ENCODE results near the gene POU3F3. TPM values are rescaled to one million over a fixed set of nuclear protein-coding genes. Genes with fewer than 3 reads are reported as not detected.

Gene POU3F3
- total RNA-seq, 1 donor from 2014 or later: not detected

- intact Hi-C loops (cut with micrococcal nuclease): loop anchor here (2.0 to 10.0 kb wide), 2 partner anchors 13 to 375 kb away; no protein-coding TSS in a partner anchor
These were observed 6.0 kb downstream of the POU3F3 start for GRCh38 chr2:104859766-104860450.

- intact Hi-C loops (cut with micrococcal nuclease): loop anchor here (10.0 kb wide), 1 partner anchor 374 kb away; no protein-coding TSS in a partner anchor
These were observed 6.5 kb downstream of the POU3F3 start for GRCh38 chr2:104860451-104860790.

- intact Hi-C loops (cut with micrococcal nuclease): loop anchor here (10.0 kb wide), 1 partner anchor 373 kb away; no protein-coding TSS in a partner anchor
These were observed 7.6 kb downstream of the POU3F3 start for GRCh38 chr2:104861351-104862057.

GRCh38 chr2:104862058-104862941 is 8.4 kb downstream of the POU3F3 start:
- intact Hi-C loops (cut with micrococcal nuclease): loop anchor here (10.0 kb wide), 1 partner anchor 373 kb away; no protein-coding TSS in a partner anchor

DNA sequence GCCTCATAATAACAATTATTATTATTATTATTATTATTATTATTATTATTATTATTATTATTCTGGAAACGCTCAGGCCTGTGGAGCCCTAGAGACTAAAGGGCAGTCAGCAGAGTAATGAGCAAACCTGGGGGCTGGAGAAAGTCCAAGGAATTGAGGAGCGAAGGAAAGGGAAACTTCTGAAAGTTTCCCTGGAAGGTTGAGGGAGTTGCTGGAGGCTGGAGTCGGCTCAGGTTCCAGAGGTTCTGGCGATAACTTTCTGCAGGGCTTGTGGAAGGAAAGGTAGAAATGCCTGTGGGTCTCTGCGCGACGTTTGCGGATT is 9.2 kb downstream of the POU3F3 start:
- intact Hi-C loops (cut with micrococcal nuclease): loop anchor here (10.0 kb wide), 1 partner anchor 372 kb away; no protein-coding TSS in a partner anchor

- intact Hi-C loops (cut with micrococcal nuclease): loop anchor here (10.0 kb wide), 1 partner anchor 371 kb away; no protein-coding TSS in a partner anchor
These were observed 9.8 kb downstream of the POU3F3 start for GRCh38 chr2:104863468-104864279.

GRCh38 chr2:104864280-104865095 is 10.6 kb downstream of the POU3F3 start:
- intact Hi-C loops (cut with micrococcal nuclease): loop anchor here (10.0 kb wide), 1 partner anchor 370 kb away; no protein-coding TSS in a partner anchor

- intact Hi-C loops (cut with micrococcal nuclease): loop anchor here (10.0 kb wide), 1 partner anchor 370 kb away; no protein-coding TSS in a partner anchor
These were observed 11.2 kb downstream of the POU3F3 start for GRCh38 chr2:104865096-104865470.

DNA sequence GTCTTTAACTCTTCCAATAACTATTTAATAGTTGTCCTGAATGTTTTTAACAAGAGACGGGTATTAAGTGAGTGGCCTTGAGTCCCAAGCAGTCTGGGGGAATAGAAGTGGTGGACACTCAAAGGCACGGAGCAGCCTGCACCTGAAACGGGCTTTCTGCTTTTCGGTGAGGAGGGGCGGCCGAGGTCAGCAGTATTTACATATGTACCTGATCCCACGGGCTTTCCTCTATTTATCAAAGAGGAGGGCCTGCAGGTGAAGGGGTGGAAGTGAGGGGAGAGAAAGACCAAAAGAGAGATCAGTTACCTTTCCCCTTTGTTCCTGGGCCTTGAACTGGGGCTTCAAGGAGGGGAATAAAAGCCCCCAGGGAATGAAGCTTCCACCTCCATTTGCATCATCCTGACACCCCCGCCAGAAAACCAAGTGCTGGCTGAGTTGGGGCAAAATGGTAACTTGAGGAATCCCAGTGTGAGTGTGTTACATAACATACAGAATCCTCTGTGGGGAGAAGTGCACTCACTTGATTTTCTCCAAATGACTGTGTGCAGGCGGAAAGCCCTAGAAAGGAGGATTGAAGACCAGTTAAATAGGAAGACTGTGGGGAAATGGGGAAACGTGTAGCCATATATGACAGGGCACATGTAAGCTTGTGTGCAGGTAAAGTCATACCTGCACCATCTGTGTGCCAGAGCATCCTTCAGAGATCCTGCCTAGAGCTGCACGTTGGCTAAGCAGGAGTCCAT is 12.4 kb downstream of the POU3F3 start:
- intact Hi-C loops (cut with micrococcal nuclease): loop anchor here (10.0 kb wide), 1 partner anchor 369 kb away; no protein-coding TSS in a partner anchor

- intact Hi-C loops (cut with micrococcal nuclease): loop anchor here (10.0 kb wide), 1 partner anchor 368 kb away; no protein-coding TSS in a partner anchor
These were observed 13.2 kb downstream of the POU3F3 start for GRCh38 chr2:104866883-104867812.

DNA sequence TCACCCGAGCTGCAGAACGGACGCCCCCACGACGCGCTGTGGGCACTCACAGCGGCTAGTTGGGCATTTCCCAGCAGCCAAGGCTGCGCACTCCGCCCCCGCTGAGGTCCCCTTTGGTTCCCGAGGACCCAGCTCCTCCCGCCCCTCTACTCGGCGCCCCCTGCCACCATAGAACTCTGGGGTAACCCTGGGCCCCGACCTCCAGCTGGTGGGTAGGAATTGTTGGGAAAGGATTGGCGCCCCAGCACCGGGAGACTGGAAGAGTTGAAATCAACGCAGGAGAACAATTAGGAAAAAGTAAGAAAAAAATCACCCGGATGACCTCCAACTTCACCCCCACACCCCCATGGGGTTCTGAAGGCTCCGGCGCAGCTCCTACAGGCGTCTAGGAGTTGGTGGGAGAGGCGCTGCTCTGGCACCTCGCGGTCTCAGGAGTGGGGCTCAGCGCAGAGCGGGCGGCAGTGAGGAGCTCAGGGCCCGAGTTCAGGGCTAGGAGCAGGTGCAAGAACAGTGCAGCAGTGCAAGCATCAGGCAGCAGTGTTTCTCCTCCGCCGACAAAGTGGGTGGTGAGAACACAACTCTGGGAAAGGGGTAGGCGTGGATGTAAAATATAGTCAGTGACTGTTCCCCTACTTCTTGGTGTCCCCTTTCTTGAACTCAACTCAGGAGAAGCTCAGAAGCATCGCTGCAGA is 14.0 kb downstream of the POU3F3 start:
- intact Hi-C loops (cut with micrococcal nuclease): loop anchor here (10.0 kb wide), 1 partner anchor 367 kb away; no protein-coding TSS in a partner anchor

- intact Hi-C loops (cut with micrococcal nuclease): loop anchor here (10.0 kb wide), 1 partner anchor 366 kb away; no protein-coding TSS in a partner anchor
These were observed 14.6 kb downstream of the POU3F3 start for GRCh38 chr2:104868505-104868866.

DNA sequence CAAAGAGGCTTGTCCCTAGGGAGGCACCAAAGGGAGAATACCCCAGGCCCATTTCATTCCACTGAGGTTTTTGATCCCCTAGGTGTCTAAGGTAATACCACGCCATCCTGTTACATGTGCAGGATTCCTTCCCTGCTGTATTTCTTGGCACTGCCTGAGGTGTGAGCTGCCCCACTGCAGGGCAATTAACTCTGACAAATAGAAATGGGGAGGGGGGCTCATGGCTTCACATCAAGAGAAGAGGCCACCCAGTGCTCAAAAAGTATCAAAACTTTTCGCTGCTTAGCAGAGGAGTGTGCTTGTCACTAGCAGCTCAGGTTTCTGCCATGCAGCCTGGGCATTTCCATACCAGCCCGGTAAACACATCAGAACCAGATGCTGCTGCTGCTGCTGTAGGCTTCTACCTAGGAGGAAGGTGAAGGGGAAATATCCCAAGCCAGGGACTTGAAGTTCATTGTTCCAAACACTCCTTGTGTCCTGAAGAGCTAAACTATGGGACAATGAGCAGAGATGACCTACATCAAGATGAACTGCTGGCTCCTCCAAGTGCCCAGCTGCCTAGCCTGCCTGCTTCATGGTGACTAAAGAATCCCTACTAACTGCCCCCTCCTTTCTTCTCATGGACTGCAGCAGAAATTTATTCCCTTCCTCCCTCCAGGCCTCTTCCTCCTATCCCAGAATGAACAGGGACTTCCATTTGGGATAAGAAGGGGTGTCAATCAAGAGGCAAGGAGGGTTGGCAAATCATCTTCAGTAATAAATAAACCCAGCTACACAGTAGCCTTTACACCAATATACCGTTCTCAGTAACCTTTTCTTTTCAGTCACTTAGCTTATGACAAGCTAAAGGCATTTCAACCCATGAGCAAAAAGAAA is 16.4 kb downstream of the POU3F3 start:
- intact Hi-C loops (cut with micrococcal nuclease): no loop called here

- intact Hi-C loops (cut with micrococcal nuclease): no loop called here
These were observed 17.7 kb downstream of the POU3F3 start for GRCh38 chr2:104871649-104871971.

DNA sequence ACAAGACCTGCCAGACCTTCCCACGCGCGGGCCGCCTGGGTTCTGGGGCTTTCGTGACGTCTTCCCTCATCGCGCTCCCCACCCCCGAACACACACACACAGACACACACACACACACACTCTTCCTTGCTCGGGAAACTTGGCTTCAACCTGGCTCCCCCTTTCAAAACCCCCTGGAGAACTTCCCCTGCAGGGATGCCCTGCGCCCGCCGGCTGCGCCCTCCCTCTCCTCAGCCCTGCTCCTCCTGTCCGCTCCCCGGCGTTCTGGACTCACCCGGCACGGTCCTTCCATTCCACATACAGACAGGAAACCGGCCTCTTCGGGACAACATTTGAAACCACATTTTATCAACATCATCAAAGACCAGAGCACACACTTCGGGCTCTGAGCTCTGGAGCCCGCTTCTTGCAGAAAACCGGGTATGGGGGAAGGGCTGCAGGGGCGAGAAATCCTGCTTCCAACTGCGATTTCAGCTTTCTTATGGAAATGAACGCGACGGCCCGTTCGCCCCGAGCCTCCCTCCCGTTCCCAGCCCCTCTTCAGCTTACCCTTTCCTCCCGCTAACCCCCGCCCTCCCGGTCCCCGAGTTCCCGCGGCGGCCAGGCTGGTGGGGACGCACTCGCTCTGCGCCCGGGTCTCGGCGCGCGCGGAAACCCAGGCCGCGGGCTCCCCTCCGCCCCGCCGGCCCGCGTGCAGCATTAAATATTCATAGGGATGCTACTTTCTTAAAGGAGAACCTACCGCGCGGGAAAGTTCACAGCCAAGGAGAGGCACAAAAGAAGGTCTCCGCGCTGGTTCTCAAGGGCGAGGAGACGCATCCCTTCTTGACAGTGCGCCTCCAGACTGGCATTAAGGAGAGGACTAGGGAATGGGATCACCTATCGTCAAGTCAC is 18.3 kb downstream of the POU3F3 start:
- intact Hi-C loops (cut with micrococcal nuclease): loop anchor here (2.0 kb wide), 1 partner anchor 13 kb away; no protein-coding TSS in a partner anchor

Measured in T-helper 1 cell treated with Interleukin-12 subunit alpha and Interleukin-12 subunit beta and Interleukin-4 antibody, amounts not matched to agents 30 ng/mL and 1 ng/mL, for 36 hours (primary cell).